Endothelial cell of umbilical vein (primary cell): Measurements from ENCODE around the gene VDR. TPM values are rescaled to one million over a fixed set of nuclear protein-coding genes. Genes with fewer than 3 reads are reported as not detected.

Experiments
- BruUV-seq: library from RNA; stranded (reverse); fragments of 400-500 nt; replicated peaks from 2 replicates; lab custom pipeline; 2021; lab: Mats Ljungman, UMichigan
- CTCF ChIA-PET: fragments of 300-600, 350-600 bp; sonication (Branson Sonifier 250); formaldehyde crosslinking; loops from one replicate; lab custom pipeline; 2021; ENCODE audit warnings: antibody characterized with exemption, inconsistent platforms; lab: Charles Lee
- POLR2A ChIA-PET: fragments of 300-600, 350-600 bp; sonication (Branson Sonifier 250); formaldehyde crosslinking; loops from one replicate; lab custom pipeline; 2021; ENCODE audit warnings: antibody characterized with exemption, inconsistent platforms; lab: Charles Lee
- DNase-seq: peaks from one replicate; pipeline ENCODE4 v3.0.0-alpha.2; 2011; ENCODE audit warnings: low read depth, low spot score
- FAIRE-seq: peaks from 2 replicates; lab custom pipeline; 2011; peaks lifted over from hg19 to GRCh38; lab: Jason Lieb, UNC
- H2AFZ ChIP-seq: 2 replicates; pipeline ENCODE4 v1.6.0; 2012; ENCODE audit warnings: low read depth, low read length, control low read depth, inconsistent platforms
- H3K27ac ChIP-seq: 2 replicates; pipeline ENCODE4 v1.5.1; 2011; ENCODE audit warnings: low read depth, mild to moderate bottlenecking, control low read depth, low read length, moderate library complexity; ENCODE audit not compliant: insufficient read depth
- H3K27me3 ChIP-seq, 2 experiments: 2 replicates each; pipeline versions ENCODE4 v1.6.0 to v1.6.1; 2011; ENCODE audit warnings: low read length in 2 of 2, mixed read lengths in 1 of 2; ENCODE audit not compliant: control insufficient read depth in 2 of 2, insufficient read depth in 2 of 2
- H3K36me3 ChIP-seq, 2 experiments: 2 replicates in 1 of 2; 3 replicates in 1 of 2; pipeline ENCODE4 v1.5.1; 2011; ENCODE audit warnings: low read length in 2 of 2, mild to moderate bottlenecking in 1 of 2, moderate library complexity in 1 of 2; ENCODE audit not compliant: control insufficient read depth in 2 of 2, insufficient read depth in 2 of 2; ENCODE audit errors: extremely low read depth in 1 of 2
- H3K4me1 ChIP-seq: 3 replicates; pipeline ENCODE4 v1.5.1; 2011; ENCODE audit warnings: mild to moderate bottlenecking, low read length; ENCODE audit not compliant: control insufficient read depth, insufficient read depth; ENCODE audit errors: extremely low read depth
- H3K4me2 ChIP-seq: 2 replicates; pipeline ENCODE4 v1.6.1; 2011; ENCODE audit warnings: low read length, control low read depth, mixed read lengths; ENCODE audit not compliant: insufficient read depth
- H3K4me3 ChIP-seq, 3 experiments: fragments of 200-600 bp in 1 of 3; sonication (generic), shearing (Covaris generic) in 1 of 3; replicated peaks in 1 of 3; 2 replicates each; pipeline ENCODE4 v1.5.1; 2011 to 2016; ENCODE audit warnings: control low read depth in 3 of 3, low read length in 3 of 3, mild to moderate bottlenecking in 2 of 3, inconsistent platforms in 1 of 3, low read depth in 1 of 3, moderate library complexity in 1 of 3; ENCODE audit not compliant: insufficient read depth in 1 of 3
- H3K79me2 ChIP-seq: 2 replicates; pipeline ENCODE4 v1.6.0; 2012; ENCODE audit warnings: low read length, inconsistent platforms; ENCODE audit not compliant: control insufficient read depth, insufficient read depth
- H3K9ac ChIP-seq: replicated peaks from 2 replicates; pipeline ENCODE3; 2011; ENCODE audit warnings: low read length, control low read depth; ENCODE audit not compliant: insufficient read depth; ENCODE audit errors: extremely low read depth
- H3K9me1 ChIP-seq: replicated peaks from 3 replicates; pipeline ENCODE4 v1.6.0; 2011; ENCODE audit warnings: mild to moderate bottlenecking, low read length; ENCODE audit not compliant: control insufficient read depth, insufficient read depth; ENCODE audit errors: extremely low read depth
- H3K9me3 ChIP-seq: replicated peaks from 2 replicates; pipeline ENCODE4 v1.5.1; 2012; ENCODE audit warnings: low read length, inconsistent platforms; ENCODE audit not compliant: control insufficient read depth, insufficient read depth
- H4K20me1 ChIP-seq: replicated peaks from 2 replicates; pipeline ENCODE3; 2011; ENCODE audit warnings: mild to moderate bottlenecking, low read length; ENCODE audit not compliant: control insufficient read depth, insufficient read depth; ENCODE audit errors: extremely low read depth
- POLR2A ChIP-seq: IDR thresholded peaks from 2 replicates; pipeline ENCODE4 v1.6.1; 2012; ENCODE audit warnings: low read depth, mild to moderate bottlenecking, control low read depth, low read length
- POLR2AphosphoS5 ChIP-seq: IDR thresholded peaks from 2 replicates; pipeline ENCODE4 v1.6.1; 2012; ENCODE audit warnings: low read depth, mild to moderate bottlenecking, control low read depth, low read length, moderate library complexity; ENCODE audit not compliant: insufficient read depth
- dilution Hi-C: fragments of 300-500 bp; cut with MboI; formaldehyde crosslinking; loops from one replicate; pipeline ENCODE4 v1.15.0; 2019; ENCODE audit warnings: low sequenced_read_pairs; ENCODE audit not compliant: extremely low pct_ligation_motif_present
- intact Hi-C: fragments of 100-400 bp; cut with micrococcal nuclease; formaldehyde crosslinking; loops from one replicate; pipeline ENCODE4 v1.10.0; 2022
- polyA plus RNA-seq, 4 experiments: library from polyadenylated mRNA; depleted of rRNA in 3 of 4; stranded (reverse) in 3 of 4; unstranded in 1 of 4; fragments of >200 nt; gene quantifications; 2 replicates each; pipeline versions ENCODE4 v1.2.1 to v1.2.3, GENCODE V29; 2011 to 2012; ENCODE audit warnings: missing spikeins in 1 of 4
- total RNA-seq: library from RNA; stranded (reverse); gene quantifications from 2 replicates; pipeline ENCODE4 v1.2.3, GENCODE V29; 2021
- TF ChIP-seq, protein P1 (sequence below), 2 donors: IDR thresholded peaks; 1 replicate in 1 of 2; 2 replicates in 1 of 2; pipeline ENCODE4 v1.5.1; 2011; ENCODE audit warnings: low read length in 2 of 2, mild to moderate bottlenecking in 2 of 2, moderate library complexity in 2 of 2, control low read depth in 1 of 2, inconsistent platforms in 1 of 2, low read depth in 1 of 2; ENCODE audit not compliant: insufficient read depth in 1 of 2; ENCODE audit errors: extremely low read depth in 1 of 2

The VDR gene
- total and polyA plus RNA-seq, 2 donors (not counting 3 experiments of a cell fraction or from before 2014, with no cell fraction given) = 0.73 to 0.91 TPM

DNA sequence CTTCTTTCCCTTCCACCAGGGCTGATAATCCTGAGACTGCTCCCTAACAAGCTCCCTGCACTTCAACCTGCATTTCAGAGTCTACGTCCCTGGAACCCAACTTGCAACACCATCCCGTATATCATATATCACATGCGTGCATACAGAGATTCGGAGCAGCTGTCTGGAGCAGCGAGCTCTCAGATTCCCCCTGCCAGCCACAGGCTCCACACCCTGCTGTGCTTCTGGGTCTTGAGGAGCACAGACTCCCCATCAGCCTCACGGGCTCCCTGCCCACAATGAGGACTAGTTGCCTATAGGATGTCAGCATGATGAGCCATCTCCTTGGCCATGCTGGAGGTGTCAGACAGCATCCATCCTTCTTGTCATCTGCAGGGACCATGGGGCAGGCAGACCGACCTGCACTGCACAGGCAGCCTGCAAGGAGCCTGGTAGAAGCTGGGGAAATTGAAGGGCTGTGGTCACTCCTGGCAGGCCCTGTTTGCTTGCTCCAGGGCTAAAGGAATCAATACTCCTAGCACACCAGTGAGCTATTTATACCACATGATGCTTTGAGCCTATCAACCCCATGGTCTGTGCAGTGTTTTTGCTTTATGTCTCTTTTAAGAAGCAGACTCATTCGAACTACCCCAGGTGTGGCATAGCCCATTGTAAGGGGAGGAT lies 65.4 kb downstream of the VDR start:
- Histone ChIP-seq H3K36me3 (no peaks in the 10 kb centered on the region), H3K9me3 (no peaks in the 10 kb centered on the region), H3K9me1 (no peaks in the 10 kb centered on the region), H4K20me1 (no peaks in the 10 kb centered on the region), H3K4me1 (no peaks in the 10 kb centered on the region), H3K4me2 (no peak overlapping the region), H3K27ac (no peak overlapping the region), H2AFZ (no peak overlapping the region), H3K9ac (no peak overlapping the region), H3K79me2 (no peaks in the 10 kb centered on the region), H3K27me3 (no peaks in the 10 kb centered on the region), H3K4me3 (no peak overlapping the region)
- no TSS peak for BruUV-seq
- TF ChIP-seq POLR2A = no peak
- TF ChIP-seq POLR2AphosphoS5 = no peak
- dilution Hi-C loops = no loop called here
- ChIA-PET CTCF (interaction anchor here (0.7 to 15.5 kb wide), 37 partner anchors 8 to 327 kb away, joined by 3 to 427 read pairs (median 12); partner anchors contain the start of genes ENDOU, HDAC7, RAPGEF3 and RPAP3), POLR2A (interaction anchor here (0.9 to 1.6 kb wide), 5 partner anchors 37 to 103 kb away, joined by 3 to 8 read pairs (median 3); no protein-coding TSS in a partner anchor)
- DNase-seq (no peak), FAIRE-seq (no peak)
- intact Hi-C loops = no loop called here

DNA sequence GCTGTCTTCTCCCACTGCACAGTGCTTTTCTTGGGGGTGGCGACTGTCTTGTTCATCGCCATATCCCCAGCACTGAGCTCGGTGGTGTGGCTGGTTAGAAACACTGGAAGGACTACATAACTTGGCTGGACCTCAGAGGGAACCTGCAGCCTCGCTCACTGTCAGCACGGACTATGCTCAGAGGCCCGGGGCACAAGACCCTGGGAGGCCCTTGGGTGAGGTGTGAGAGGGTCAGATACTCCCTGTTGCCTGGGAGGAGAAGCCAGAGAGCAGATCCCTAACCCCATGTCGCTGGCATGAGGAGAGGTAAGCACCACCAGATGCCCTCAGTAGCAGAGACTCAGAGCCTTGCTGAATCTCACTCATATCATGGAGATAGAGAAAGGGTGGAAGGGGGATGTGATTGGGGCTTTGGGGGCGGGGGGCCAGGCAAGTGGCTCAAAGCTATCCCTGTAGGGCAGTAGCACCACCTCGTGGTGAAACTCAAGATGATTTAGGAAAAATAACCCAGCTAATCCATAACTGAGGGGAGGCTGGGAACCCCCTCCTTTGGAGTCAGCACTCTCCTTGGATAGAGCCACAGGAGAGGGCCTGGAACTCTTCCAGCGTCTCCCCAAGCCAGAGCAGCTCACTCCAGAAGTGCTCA lies 66.4 kb downstream of the VDR start:
- Histone ChIP-seq H3K9ac (no peak overlapping the region), H3K4me3 (no peak overlapping the region), H3K4me1 (no peaks in the 10 kb centered on the region), H3K4me2 (no peak overlapping the region), H3K79me2 (no peaks in the 10 kb centered on the region), H2AFZ (no peak overlapping the region), H4K20me1 (no peaks in the 10 kb centered on the region), H3K27me3 (no peaks in the 10 kb centered on the region), H3K36me3 (no peaks in the 10 kb centered on the region), H3K27ac (no peak overlapping the region), H3K9me1 (no peaks in the 10 kb centered on the region), H3K9me3 (no peaks in the 10 kb centered on the region)
- FAIRE-seq (no peak), DNase-seq (peak; percentile 41)
- POLR2A ChIA-PET = interaction anchor here (0.9 to 1.6 kb wide), 5 partner anchors 36 to 102 kb away, joined by 3 to 8 read pairs (median 3); no protein-coding TSS in a partner anchor
- TF ChIP-seq, protein P1, sequence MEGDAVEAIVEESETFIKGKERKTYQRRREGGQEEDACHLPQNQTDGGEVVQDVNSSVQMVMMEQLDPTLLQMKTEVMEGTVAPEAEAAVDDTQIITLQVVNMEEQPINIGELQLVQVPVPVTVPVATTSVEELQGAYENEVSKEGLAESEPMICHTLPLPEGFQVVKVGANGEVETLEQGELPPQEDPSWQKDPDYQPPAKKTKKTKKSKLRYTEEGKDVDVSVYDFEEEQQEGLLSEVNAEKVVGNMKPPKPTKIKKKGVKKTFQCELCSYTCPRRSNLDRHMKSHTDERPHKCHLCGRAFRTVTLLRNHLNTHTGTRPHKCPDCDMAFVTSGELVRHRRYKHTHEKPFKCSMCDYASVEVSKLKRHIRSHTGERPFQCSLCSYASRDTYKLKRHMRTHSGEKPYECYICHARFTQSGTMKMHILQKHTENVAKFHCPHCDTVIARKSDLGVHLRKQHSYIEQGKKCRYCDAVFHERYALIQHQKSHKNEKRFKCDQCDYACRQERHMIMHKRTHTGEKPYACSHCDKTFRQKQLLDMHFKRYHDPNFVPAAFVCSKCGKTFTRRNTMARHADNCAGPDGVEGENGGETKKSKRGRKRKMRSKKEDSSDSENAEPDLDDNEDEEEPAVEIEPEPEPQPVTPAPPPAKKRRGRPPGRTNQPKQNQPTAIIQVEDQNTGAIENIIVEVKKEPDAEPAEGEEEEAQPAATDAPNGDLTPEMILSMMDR (IDR thresholded peaks at IDR 0.05; ENCODE audit: extremely low read depth in 1 of 2, insufficient read depth in 1 of 2, low read depth in 1 of 2, low read length in 2 of 2) = peak in 1 of 2 donors; percentile 44
- TF ChIP-seq POLR2AphosphoS5 = no peak
- dilution Hi-C loops = no loop called here
- CTCF ChIA-PET = interaction anchor here (0.6 to 15.5 kb wide), 45 partner anchors 9 to 817 kb away, joined by 3 to 427 read pairs (median 7); partner anchors contain the start of genes ENDOU, HDAC7, RAPGEF3 and RPAP3
- BruUV-seq = no TSS peak
- intact Hi-C loops = loop anchor here (1.0 kb wide), 5 partner anchors 59 to 327 kb away; no protein-coding TSS in a partner anchor
